Epithelial cell of esophagus (primary cell): ENCODE results near the gene WDFY4.

Experiments used
- DNase-seq: peaks from one replicate; pipeline ENCODE4 v3.0.0; 2010; ENCODE audit warnings: low read depth
- H3K4me3 ChIP-seq: 2 replicates; pipeline ENCODE4 v1.5.1; 2011; ENCODE audit warnings: mild to moderate bottlenecking, low read length, control low read depth
- TF ChIP-seq, protein P1 (sequence below): IDR thresholded peaks from 2 replicates; pipeline ENCODE4 v1.5.1; 2011; ENCODE audit warnings: low read depth, mild to moderate bottlenecking, low read length, control low read depth, inconsistent platforms; ENCODE audit not compliant: insufficient read depth; ENCODE audit errors: missing control alignments

The WDFY4 gene

DNA sequence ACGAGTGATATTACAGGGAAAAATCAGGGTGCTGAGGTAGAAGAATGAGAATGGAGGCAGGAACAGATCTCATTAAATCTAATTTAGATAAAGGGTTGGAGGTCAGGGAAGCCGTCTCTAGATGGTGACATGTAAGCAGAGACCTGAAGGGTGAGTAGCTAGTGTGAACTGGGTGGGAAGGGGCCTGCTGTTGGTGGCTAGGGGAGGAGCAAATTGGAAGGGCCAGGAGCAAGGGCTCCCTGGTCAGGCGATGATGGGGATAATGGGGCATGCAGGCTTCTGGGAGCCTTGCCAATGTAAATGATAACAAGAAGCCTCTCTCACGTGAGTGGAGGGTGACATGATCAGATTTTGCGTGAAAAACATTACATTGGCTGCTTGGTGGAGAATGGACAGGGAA, 76.3 kb downstream of the WDFY4 start:
- H3K4me3 ChIP-seq = no peak overlapping the region
- TF ChIP-seq, protein P1, sequence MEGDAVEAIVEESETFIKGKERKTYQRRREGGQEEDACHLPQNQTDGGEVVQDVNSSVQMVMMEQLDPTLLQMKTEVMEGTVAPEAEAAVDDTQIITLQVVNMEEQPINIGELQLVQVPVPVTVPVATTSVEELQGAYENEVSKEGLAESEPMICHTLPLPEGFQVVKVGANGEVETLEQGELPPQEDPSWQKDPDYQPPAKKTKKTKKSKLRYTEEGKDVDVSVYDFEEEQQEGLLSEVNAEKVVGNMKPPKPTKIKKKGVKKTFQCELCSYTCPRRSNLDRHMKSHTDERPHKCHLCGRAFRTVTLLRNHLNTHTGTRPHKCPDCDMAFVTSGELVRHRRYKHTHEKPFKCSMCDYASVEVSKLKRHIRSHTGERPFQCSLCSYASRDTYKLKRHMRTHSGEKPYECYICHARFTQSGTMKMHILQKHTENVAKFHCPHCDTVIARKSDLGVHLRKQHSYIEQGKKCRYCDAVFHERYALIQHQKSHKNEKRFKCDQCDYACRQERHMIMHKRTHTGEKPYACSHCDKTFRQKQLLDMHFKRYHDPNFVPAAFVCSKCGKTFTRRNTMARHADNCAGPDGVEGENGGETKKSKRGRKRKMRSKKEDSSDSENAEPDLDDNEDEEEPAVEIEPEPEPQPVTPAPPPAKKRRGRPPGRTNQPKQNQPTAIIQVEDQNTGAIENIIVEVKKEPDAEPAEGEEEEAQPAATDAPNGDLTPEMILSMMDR = no peak
- no peak for DNase-seq

DNA sequence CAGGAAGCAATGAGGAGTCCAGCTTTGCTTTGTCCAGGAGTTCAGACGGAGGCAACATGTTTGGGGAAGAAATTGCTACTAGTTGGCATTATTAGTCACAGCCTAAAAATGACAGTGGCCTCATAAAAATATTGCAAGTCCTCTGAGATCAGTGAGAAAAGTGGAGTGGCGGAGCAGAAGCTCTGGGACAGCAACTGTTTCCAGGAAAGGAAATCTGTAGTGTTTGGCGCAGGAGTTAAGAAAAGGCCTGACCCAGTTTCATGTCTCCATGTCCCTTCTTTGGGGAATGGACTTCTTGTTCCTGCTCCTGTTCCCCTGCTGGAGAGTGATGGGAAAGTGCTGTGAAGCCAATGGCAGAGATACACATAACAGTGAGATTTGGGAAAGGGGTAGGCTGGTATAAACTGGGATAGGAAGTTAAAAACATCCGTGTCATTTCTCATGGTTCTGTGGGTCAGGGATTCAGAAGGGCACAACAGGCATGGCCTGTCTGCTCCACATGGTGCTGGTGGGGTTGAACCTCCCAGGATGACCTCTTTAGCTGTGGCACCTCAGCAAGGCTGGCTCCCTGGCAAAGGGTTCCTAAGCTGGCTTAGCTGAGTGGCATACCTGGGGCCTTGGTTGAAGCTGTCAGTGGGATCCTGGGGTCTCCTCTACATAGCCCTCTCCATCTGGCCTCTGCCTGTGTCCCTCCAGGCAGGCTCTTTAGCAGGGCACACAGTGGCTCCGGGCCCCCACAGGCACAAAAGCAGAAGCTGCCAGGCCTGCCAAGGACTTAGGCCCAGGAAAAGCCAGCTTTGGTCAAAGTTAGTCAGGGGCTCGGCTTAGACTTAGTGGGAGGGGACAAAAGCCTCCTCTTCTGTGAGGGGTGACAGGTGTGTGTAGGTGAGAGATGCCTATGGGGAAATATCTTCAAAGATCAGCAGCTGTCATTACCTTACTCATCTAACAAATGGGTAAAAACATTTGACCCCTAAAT, 77.7 kb downstream of the WDFY4 start:
- H3K4me3 ChIP-seq = no peak overlapping the region
- TF ChIP-seq, protein P1 = no peak
- no peak for DNase-seq

DNA sequence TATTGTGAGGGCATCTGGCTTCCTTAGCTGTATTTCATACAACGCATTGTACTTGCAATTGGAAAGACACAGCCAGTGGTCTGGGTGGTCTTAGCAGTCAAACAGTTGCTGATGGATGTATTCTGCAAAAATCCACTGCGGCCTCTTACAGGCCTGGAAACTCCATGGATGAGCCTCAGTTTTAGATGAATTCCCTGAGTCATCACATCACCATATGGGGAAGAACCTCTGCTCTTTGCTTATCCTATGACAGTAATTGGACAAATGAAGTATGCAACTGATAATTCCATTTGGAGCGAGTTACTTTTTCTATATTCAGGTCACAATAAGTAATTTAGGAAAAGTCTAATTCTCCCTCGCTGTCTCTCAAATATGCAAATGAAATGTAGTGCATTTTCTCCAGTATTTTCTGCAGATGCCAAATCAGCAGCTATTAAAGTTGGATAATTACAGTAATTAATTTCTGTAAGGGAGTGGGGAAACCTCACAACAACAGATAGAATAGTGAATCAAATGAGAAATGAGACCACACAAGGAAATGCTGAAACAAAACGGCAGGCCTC, 78.8 kb downstream of the WDFY4 start:
- no peak for DNase-seq
- TF ChIP-seq, protein P1 = no peak
- H3K4me3 ChIP-seq = no peak overlapping the region

DNA sequence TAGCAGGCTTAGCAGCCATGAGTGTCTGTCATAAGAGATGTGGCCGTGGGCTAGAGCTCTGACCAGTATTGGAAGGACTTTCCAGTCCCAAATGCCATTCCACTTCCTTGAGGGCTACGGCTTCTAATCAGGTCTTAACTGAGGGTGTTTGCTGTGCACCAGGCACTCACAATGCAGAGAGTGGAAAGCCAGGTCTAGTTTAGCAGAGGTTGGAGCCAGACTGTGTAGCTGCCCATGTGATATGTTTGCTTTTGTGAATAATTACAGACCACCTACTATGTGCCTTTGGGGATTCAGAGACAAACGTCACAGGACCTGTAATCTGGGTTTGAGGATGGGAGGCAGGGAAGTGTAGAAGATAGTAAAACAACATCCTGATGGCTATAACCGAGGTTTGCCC, 79.8 kb downstream of the WDFY4 start:
- TF ChIP-seq, protein P1 = no peak
- DNase-seq = no peak
- H3K4me3 ChIP-seq = no peak overlapping the region

DNA sequence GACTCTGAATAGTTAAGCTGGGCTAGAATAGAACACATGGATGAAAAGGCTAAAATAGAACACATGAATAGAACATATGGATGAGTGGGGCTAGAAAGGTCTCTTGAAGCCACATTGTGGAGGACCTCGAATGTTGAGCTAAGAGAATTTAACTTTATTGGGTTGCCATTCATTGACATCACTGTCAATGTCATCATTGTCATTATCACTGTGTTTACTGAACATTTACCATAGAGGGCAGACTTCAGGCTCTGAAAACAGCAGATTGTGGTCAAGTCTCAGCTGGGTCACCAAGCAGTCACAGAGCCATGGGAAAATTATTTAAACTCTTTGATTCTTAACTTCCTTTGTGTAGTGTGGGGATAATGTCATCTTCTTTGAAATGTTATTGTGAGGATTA, 80.4 kb downstream of the WDFY4 start:
- DNase-seq = no peak
- TF ChIP-seq, protein P1 = no peak
- no peak overlapping the region for H3K4me3 ChIP-seq

GRCh38 chr10:48765527-48765926, 80.9 kb downstream of the WDFY4 start:
- no peak for DNase-seq
- TF ChIP-seq, protein P1 = no peak
- no peak overlapping the region for H3K4me3 ChIP-seq
